Thyroid gland (tissue), 4 donors: ENCODE results near the gene XG.
"Not testable (repeated sequence)": the region's sequence is repeated elsewhere in the genome, so short reads cannot be mapped to it uniquely, and the experiment has no call there.

ENCODE experiments used
- POLR2A ChIP-seq, 2 donors: fragments of 450-650 bp; IDR thresholded peaks; one replicate each; pipeline ENCODE4 v1.6.1; 2017; ENCODE audit warnings: antibody characterized with exemption in 2 of 2, mild to moderate bottlenecking in 2 of 2, moderate library complexity in 1 of 2
- TF ChIP-seq, protein P1 (sequence below), 6 experiments: fragments of 200-600 bp in 3 of 6; fragments of 450-650 bp in 3 of 6; sonication (generic) in 3 of 6; IDR thresholded peaks; one replicate each; pipeline ENCODE4 v1.5.1; 2016 to 2019; ENCODE audit warnings: antibody characterized with exemption in 6 of 6, mild to moderate bottlenecking in 2 of 6, inconsistent platforms in 1 of 6, moderate library complexity in 1 of 6

DNA sequence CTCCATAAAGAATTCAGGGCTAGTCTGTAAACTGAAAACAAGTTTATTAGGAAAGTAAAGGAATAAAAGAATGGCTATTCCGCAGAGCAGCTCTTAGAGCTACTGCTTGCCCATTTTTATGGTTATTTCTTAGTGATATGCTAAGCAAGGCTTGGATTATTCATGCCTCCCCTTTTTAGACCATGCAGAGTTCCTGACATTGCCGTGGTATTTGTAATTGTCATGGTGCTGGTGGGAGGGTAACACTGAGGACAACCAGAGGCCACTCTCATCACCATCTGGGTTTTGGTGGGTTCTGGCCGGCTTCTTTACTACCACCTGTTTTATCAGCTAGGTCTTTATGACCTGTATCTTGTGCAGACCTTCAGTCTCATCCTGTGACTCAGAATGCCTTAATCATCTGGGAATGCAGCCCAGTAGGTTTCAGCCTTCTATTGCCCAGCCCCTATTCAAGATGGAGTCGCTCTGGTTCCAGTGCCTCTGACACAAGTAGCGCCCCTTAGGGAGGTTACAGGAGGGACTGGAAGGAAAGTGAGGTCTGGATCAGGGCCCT lies 3.4 kb downstream of the XG start:
- TF ChIP-seq, protein P1, sequence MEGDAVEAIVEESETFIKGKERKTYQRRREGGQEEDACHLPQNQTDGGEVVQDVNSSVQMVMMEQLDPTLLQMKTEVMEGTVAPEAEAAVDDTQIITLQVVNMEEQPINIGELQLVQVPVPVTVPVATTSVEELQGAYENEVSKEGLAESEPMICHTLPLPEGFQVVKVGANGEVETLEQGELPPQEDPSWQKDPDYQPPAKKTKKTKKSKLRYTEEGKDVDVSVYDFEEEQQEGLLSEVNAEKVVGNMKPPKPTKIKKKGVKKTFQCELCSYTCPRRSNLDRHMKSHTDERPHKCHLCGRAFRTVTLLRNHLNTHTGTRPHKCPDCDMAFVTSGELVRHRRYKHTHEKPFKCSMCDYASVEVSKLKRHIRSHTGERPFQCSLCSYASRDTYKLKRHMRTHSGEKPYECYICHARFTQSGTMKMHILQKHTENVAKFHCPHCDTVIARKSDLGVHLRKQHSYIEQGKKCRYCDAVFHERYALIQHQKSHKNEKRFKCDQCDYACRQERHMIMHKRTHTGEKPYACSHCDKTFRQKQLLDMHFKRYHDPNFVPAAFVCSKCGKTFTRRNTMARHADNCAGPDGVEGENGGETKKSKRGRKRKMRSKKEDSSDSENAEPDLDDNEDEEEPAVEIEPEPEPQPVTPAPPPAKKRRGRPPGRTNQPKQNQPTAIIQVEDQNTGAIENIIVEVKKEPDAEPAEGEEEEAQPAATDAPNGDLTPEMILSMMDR (IDR thresholded peaks at IDR 0.05) = not testable (repeated sequence)
- not testable (repeated sequence) for TF ChIP-seq POLR2A (IDR thresholded peaks at IDR 0.05)
